Measurements from ENCODE around the gene TOE1. TPM values are rescaled to one million over a fixed set of nuclear protein-coding genes. Genes with fewer than 3 reads are reported as not detected.

TOE1 gene
- total and polyA plus RNA-seq, 2 of the 8 experiments (the other 6 are each of a cell fraction or from before 2014, with no cell fraction given), result 15.2 to 25.8 TPM

- H2BK120ac ChIP-seq (replicated peaks; ENCODE audit: low read depth, low read length), result no peak overlapping the region
- H3K9me3 ChIP-seq (ENCODE audit: insufficient read depth in 2 of 2, low read depth in 1 of 2, low read length in 1 of 2), result no peaks in the 10 kb centered on the region
- no peaks in the 10 kb centered on the region for H3K27me3 ChIP-seq (replicated peaks in 1 of 4; ENCODE audit: control insufficient read depth in 3 of 4, extremely low read depth in 1 of 4, insufficient read depth in 3 of 4, low read length in 3 of 4)
- no peaks in the 10 kb centered on the region for H3K79me2 ChIP-seq (ENCODE audit: control insufficient read depth in 1 of 2, insufficient read depth in 2 of 2, low read length in 2 of 2)
- H2BK20ac ChIP-seq (ENCODE audit: low read length), result no peak overlapping the region
- no peak overlapping the region for H3K23ac ChIP-seq (ENCODE audit: insufficient read length)
- WGBS, 2 experiments (ENCODE audit: extremely low coverage in 1 of 2, insufficient coverage in 1 of 2, insufficient read length in 1 of 2, insufficient replicate concordance in 2 of 2, low coverage in 1 of 2, low lambda C conversion rate in 2 of 2, missing lambda C conversion rate in 1 of 2), result 75% methylated on average over 4 of the region's 4 CpGs; no CpG with 5 or more reads in 1 of the 2 experiments
- TF ChIP-seq NANOG (IDR thresholded peaks at IDR 0.05; ENCODE audit: insufficient read depth, low read depth, low read length, poor library complexity, severe bottlenecking) (no peak), SIX5 (IDR thresholded peaks at IDR 0.05; ENCODE audit: low read depth, low read length) (no peak), E2F6 (IDR thresholded peaks at IDR 0.05) (no peak)
- no peak overlapping the region for H2BK12ac ChIP-seq (ENCODE audit: low read depth, low read length)
- H3K18ac ChIP-seq (ENCODE audit: extremely low read depth, low read length), result no peak overlapping the region
- CTCF ChIA-PET (ENCODE audit: partially characterized antibody), result interaction anchor here (0.7 to 10.3 kb wide), 8 partner anchors 11 to 342 kb away, joined by 3 to 194 read pairs (median 9); partner anchors contain the start of genes HPDL, MUTYH, TESK2 and TOE1
- no peak overlapping the region for H3K56ac ChIP-seq (replicated peaks; ENCODE audit: insufficient read length, low read depth, low read length)
- DNase-seq (ENCODE audit: low read depth in 1 of 2, low spot score in 2 of 2) (no peak), FAIRE-seq (no peak)
- H2BK5ac ChIP-seq (ENCODE audit: low read depth, low read length), result no peak overlapping the region
- peaks cover 0 to 2% of the 10 kb centered on the region in 2 experiments for H4K20me1 ChIP-seq (replicated peaks in 1 of 2; ENCODE audit: control insufficient read depth in 1 of 2, insufficient read depth in 2 of 2, low read length in 2 of 2)
- no peak overlapping the region for H3K4me3 ChIP-seq (ENCODE audit: extremely low read depth in 1 of 4, insufficient read depth in 2 of 4, low read depth in 3 of 4, low read length in 4 of 4)
- H4K91ac ChIP-seq (replicated peaks; ENCODE audit: insufficient read length, low read length), result no peak overlapping the region
- no peak overlapping the region for H2AK5ac ChIP-seq (ENCODE audit: low read depth, low read length)
- no peaks in the 10 kb centered on the region for H3K23me2 ChIP-seq (ENCODE audit: low read depth, low read length)
- no peak overlapping the region for H3K14ac ChIP-seq (ENCODE audit: insufficient read length)
- no peak overlapping the region for H3K27ac ChIP-seq (ENCODE audit: low read depth, low read length)
- POLR2A ChIA-PET (ENCODE audit: partially characterized antibody), result interaction anchor here (0.6 to 14.2 kb wide), 5 partner anchors 13 to 143 kb away, joined by 3 to 162 read pairs (median 3); partner anchors contain the start of genes CCDC163, MUTYH and TOE1
- H3K79me1 ChIP-seq (ENCODE audit: low read depth, low read length), result no peaks in the 10 kb centered on the region; the same call in 1 of the 2 replicates
- H4K5ac ChIP-seq (ENCODE audit: insufficient read length, low read depth, low read length), result no peak overlapping the region
- no peak overlapping the region for H2AFZ ChIP-seq (ENCODE audit: low read length)
- no peak overlapping the region for H3K4ac ChIP-seq (replicated peaks; ENCODE audit: insufficient read length, low read depth, low read length)
- no peak overlapping the region for H3K4me2 ChIP-seq (ENCODE audit: insufficient read depth in 1 of 2, low read depth in 2 of 2, low read length in 2 of 2)
- H3K9ac ChIP-seq (replicated peaks in 1 of 4; ENCODE audit: extremely low read depth in 1 of 4, low read depth in 3 of 4, low read length in 3 of 4), result no peak overlapping the region
- peaks cover 2 to 11% (median 8%) of the 10 kb centered on the region in 4 experiments for H3K4me1 ChIP-seq (replicated peaks in 1 of 4; ENCODE audit: control insufficient read depth in 3 of 4, insufficient read depth in 4 of 4, low read length in 3 of 4)
- no peaks in the 10 kb centered on the region for H3K36me3 ChIP-seq (ENCODE audit: control insufficient read depth in 2 of 4, insufficient read depth in 4 of 4, low read length in 3 of 4)
- no peak overlapping the region for H2BK15ac ChIP-seq (ENCODE audit: low read length)
- no peak overlapping the region for H4K8ac ChIP-seq (ENCODE audit: extremely low read depth, insufficient read depth, low read length)
Measured at GRCh38 chr1:45356186-45356585, 16.2 kb downstream of the TOE1 start.
